GM10248 (cell line): Measurements from ENCODE around the gene ACLY.

ENCODE experiments used
- CTCF ChIA-PET: fragments of 300-600 bp; sonication (Branson Sonifier 250); formaldehyde crosslinking; extraction: SDS; loops from one replicate; lab custom pipeline; 2021; ENCODE audit warnings: antibody characterized with exemption; lab: Yijun Ruan, JAX
- POLR2A ChIA-PET: fragments of 350-650 bp; sonication (Branson Sonifier 250); formaldehyde crosslinking; extraction: SDS; loops from one replicate; lab custom pipeline; 2020; ENCODE audit warnings: antibody characterized with exemption; lab: Yijun Ruan, JAX
- DNase-seq: peaks from one replicate; pipeline ENCODE4 v3.0.0; 2012; ENCODE audit errors: extremely low spot score
- TF ChIP-seq, protein P1 (sequence below): IDR thresholded peaks from 2 replicates; pipeline ENCODE4 v1.5.1; 2012; ENCODE audit warnings: mild to moderate bottlenecking, low read depth; ENCODE audit errors: extremely low read depth, missing control alignments, control extremely low read depth

Gene ACLY

DNA sequence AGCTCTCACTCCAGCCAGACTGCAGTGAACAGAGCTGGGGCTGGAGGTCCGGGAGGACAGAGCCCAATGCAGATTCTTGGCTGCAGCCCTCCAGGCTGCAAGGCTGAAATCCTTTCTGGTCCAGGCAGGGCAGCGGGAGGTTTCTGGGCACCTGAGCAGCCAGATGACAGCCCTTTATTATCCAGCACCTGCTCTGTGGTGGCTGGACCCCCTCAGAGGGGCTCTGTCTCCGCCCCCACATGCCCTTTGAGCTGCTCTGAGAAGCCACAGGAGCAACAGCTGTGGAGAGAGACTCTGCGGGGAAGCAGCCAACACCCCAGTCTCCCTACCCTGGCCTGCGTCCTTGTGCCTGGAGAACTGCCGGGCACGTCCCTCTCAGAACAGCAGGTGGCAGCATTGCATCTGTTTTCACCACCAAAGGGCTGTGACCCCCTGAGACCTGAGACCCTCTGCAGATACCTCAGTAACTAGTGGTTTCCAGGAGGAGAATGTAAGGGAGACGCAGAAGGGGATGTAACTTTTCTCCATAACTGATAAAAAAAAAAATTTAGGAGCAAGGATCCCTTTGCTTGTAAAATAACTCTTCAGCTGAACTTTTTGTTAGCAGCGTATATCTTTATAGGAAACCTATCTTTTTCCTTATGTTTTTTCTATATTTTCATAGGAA, 44.1 kb upstream of the ACLY start:
- CTCF ChIA-PET, result interaction anchor here (0.7 to 12.1 kb wide), 18 partner anchors 9 to 153 kb away, joined by 3 to 172 read pairs (median 5); partner anchors contain the start of genes DHX58, DNAJC7, KAT2A and NKIRAS2
- TF ChIP-seq, protein P1, sequence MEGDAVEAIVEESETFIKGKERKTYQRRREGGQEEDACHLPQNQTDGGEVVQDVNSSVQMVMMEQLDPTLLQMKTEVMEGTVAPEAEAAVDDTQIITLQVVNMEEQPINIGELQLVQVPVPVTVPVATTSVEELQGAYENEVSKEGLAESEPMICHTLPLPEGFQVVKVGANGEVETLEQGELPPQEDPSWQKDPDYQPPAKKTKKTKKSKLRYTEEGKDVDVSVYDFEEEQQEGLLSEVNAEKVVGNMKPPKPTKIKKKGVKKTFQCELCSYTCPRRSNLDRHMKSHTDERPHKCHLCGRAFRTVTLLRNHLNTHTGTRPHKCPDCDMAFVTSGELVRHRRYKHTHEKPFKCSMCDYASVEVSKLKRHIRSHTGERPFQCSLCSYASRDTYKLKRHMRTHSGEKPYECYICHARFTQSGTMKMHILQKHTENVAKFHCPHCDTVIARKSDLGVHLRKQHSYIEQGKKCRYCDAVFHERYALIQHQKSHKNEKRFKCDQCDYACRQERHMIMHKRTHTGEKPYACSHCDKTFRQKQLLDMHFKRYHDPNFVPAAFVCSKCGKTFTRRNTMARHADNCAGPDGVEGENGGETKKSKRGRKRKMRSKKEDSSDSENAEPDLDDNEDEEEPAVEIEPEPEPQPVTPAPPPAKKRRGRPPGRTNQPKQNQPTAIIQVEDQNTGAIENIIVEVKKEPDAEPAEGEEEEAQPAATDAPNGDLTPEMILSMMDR, result peak; percentile 96
- POLR2A ChIA-PET, result no interaction called here
- DNase-seq, result peak; percentile 85

DNA sequence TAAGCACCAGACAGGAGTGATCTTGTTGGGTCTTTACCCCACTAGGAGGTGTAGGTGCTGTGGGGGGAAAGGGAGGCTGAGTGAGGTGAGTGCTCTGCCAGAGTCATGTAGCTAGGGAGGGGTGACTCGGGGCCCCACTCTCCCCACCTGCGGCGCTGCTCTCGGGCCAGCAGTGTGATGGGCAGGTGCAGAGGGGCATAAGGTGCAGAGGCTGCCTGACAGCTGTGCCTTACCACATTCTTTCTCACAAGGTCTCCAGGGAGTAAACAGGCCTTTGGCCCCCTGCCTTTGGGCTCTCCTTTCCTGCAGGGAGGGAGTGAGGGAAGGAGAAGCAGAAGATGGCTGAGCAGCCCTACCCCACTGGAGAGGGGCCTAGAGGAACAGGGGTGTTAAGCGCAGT, 43.4 kb upstream of the ACLY start:
- POLR2A ChIA-PET, result no interaction called here
- no peak for DNase-seq
- CTCF ChIA-PET, result interaction anchor here (0.7 to 12.1 kb wide), 11 partner anchors 10 to 154 kb away, joined by 3 to 172 read pairs (median 6); partner anchors contain the start of genes DHX58, DNAJC7, KAT2A and NKIRAS2
- TF ChIP-seq, protein P1, result no peak

DNA sequence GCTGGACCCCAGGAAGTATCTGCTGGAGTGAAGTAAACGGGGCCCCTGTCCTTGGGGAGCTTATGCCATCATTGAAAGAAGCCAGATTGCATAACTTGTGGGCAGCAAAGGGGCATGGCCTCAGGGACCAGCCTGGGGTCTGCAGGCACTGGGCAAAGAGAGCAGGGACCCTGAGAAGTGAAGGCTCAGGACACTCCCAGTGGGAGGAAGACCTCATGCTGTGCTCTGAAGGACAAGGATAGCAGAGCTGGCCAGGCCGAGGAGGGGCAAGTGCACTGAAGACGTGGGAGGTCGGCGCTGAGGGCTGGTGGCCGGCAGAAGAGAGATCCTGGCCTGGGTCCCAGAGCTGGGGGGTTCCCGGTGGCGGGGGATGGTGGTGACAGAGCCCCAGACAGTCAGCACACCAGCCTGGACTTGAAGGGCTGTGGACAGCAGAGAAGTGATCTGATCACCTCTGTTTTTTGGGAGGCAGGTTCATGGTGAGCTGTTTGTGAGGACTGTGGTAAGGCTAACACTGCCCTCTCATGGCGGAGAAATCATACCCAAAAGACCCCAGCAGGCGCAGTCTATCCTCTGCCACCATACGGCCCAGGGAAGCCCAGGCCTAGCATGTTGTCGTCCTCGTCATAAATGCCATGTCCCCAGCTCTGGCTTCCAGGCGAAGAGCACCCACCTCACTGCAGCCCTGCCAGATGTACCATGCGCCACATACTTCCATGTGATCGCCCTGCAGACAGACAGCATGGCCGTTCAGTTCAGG, 40.8 kb upstream of the ACLY start:
- ChIA-PET CTCF (interaction anchor here (0.7 to 12.1 kb wide), 9 partner anchors 10 to 224 kb away, joined by 3 to 172 read pairs (median 4); partner anchors contain the start of genes DHX58, KAT2A and NKIRAS2), POLR2A (no interaction called here)
- DNase-seq, result no peak

DNA sequence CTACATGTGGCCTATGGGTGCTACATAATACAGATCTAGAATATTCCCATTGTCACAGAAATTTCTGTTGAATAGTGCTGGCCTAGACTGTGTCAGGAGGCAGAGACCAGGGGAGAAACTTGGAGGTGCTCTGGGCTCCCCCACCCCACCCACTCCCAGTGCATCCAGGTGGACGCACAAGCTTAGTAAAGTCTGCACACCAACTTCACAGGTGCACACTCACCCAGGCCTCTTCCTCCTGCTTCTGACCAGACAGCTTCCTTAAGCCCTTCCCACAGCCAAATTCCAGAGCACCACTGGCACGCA, 40.2 kb upstream of the ACLY start:
- POLR2A ChIA-PET, result no interaction called here
- CTCF ChIA-PET, result interaction anchor here (0.7 to 12.1 kb wide), 6 partner anchors 11 to 157 kb away, joined by 3 to 172 read pairs (median 5); partner anchors contain the start of genes DHX58, KAT2A and NKIRAS2
- TF ChIP-seq, protein P1, result no peak

More for the DNA sequence above, 40.8 kb upstream of the ACLY start:
- TF ChIP-seq, protein P1, result no peak

DNA sequence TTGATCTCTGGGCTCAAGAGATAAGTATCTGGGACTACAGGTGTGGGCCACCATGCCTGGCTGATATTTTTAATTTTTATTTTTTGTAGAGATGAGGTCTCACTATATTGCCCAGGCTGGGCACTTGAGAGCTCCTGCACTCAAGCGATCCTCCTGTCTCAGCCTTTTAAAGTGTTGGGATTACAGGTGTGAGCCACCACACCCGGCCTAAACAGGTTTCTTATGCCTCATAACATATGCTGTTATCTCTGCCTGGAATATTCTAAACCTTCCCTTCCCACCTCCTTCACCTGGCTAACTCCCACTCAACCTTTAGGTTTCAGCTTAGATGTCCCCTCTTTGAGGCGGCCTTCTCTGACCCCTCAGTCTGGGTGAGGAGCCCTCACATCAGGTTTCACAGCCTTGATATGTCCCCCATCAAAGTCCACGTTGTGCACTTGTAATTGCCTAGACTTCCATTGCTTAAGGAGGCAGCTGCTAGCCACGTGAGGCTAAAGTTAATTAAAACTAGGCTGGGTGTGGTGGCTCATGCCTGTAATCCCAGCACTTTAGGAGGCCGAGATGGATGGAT, 39.2 kb upstream of the ACLY start:
- no peak for DNase-seq
- ChIA-PET CTCF (interaction anchor here (1.8 to 12.1 kb wide), 3 partner anchors 12 to 158 kb away, joined by 4 to 172 read pairs (median 6); partner anchors contain the start of genes DHX58 and KAT2A), POLR2A (no interaction called here)
- TF ChIP-seq, protein P1, result no peak

More for the DNA sequence above, 40.2 kb upstream of the ACLY start:
- no peak for DNase-seq
